Upper lobe of right lung (tissue), 1 donor: ENCODE data around the gene CHMP4B. TPM values are rescaled to one million over a fixed set of nuclear protein-coding genes. Genes with fewer than 3 reads are reported as not detected.

ENCODE experiments used
- ATAC-seq: fragments of 200-7000 bp; cut with Tn5 transposase; one replicate; pipeline ENCODE4 v1.9.1; 2020; ENCODE audit warnings: mild to moderate bottlenecking, moderate library complexity
- DNase-seq: peaks from one replicate; pipeline ENCODE4 v3.0.0-alpha.2; 2020
- H3K27ac ChIP-seq: fragments of 200-600 bp; one replicate; pipeline ENCODE4 v1.8.0; 2022
- H3K27me3 ChIP-seq: fragments of 200-600 bp; one replicate; pipeline ENCODE4 v1.8.0; 2022; ENCODE audit warnings: mild to moderate bottlenecking
- H3K36me3 ChIP-seq: fragments of 200-600 bp; one replicate; pipeline ENCODE4 v1.8.0; 2022
- H3K4me1 ChIP-seq: fragments of 200-600 bp; one replicate; pipeline ENCODE4 v1.8.0; 2022
- H3K4me3 ChIP-seq: fragments of 200-600 bp; one replicate; pipeline ENCODE4 v1.8.0; 2022; ENCODE audit warnings: mild to moderate bottlenecking
- H3K9me3 ChIP-seq: fragments of 200-600 bp; one replicate; pipeline ENCODE4 v1.8.0; 2022
- intact Hi-C: fragments of 100-400 bp; cut with DNase I; formaldehyde crosslinking; loops from one replicate; pipeline ENCODE4 v1.11.0; 2022
- total RNA-seq: library from RNA; stranded (reverse); fragmentation: NEBNext Ultra II Directional; extraction: Animal tissue kit (Norgen Biotek cat#: 25700); gene quantifications from one replicate; pipeline ENCODE4 v1.2.1, GENCODE V29; 2021
- TF ChIP-seq, protein P1 (sequence below): fragments of 200-600 bp; IDR thresholded peaks from one replicate; pipeline ENCODE4 v1.8.0; 2022; ENCODE audit warnings: antibody characterized with exemption
- donor health status: DM: no; HTN: yes; CAD: no; lungs with severe emphysema.

The CHMP4B gene
- total RNA-seq, 1 donor from 2014 or later: 86.6 TPM

DNA sequence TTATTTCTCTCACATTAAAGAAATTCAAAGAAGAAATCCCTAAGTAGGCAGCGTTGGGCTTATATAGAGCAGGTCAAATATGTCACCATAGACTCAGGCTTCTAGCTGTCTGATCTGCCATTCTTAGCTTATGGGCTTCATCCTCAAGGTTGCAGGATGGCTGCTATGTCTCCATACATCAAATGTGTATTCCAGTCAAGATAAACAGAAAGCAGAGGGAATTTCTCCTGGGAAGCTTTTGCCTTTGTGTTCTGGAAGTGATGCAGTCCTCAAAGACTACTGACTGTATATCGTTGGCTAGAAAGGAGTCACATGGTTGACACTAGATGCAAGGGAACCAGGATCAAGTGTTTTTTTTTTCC lies 43.4 kb upstream of the CHMP4B start:
- ATAC-seq: no peak
- Histone ChIP-seq H3K4me3 (no peak overlapping the region), H3K4me1 (no peaks in the 10 kb centered on the region), H3K27ac (no peak overlapping the region), H3K9me3 (no peaks in the 10 kb centered on the region), H3K36me3 (peaks cover 23% of the 10 kb centered on the region), H3K27me3 (no peaks in the 10 kb centered on the region)
- no peak for DNase-seq
- intact Hi-C loops: no loop called here
- TF ChIP-seq, protein P1, sequence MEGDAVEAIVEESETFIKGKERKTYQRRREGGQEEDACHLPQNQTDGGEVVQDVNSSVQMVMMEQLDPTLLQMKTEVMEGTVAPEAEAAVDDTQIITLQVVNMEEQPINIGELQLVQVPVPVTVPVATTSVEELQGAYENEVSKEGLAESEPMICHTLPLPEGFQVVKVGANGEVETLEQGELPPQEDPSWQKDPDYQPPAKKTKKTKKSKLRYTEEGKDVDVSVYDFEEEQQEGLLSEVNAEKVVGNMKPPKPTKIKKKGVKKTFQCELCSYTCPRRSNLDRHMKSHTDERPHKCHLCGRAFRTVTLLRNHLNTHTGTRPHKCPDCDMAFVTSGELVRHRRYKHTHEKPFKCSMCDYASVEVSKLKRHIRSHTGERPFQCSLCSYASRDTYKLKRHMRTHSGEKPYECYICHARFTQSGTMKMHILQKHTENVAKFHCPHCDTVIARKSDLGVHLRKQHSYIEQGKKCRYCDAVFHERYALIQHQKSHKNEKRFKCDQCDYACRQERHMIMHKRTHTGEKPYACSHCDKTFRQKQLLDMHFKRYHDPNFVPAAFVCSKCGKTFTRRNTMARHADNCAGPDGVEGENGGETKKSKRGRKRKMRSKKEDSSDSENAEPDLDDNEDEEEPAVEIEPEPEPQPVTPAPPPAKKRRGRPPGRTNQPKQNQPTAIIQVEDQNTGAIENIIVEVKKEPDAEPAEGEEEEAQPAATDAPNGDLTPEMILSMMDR: no peak

DNA sequence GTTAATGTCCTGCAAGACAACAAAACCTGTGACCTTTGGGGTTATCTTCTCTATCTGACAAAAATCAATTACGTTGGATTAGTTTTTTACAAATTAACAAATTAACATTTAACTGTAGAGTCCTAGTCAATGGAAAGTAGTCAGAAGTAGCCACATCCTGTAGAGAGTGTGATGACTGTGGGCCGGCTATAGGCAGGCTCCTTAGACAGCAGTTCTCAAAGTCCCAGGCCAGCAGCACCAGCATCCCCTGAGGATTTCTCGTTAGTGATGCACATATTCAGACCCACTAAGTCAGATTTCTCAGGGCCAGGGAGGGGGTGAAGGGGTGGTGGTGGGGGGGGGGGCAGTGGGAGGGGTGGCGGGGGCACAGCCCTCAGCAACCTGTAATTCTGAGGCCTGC lies 42.1 kb upstream of the CHMP4B start:
- Histone ChIP-seq H3K4me3 (no peak overlapping the region), H3K4me1 (no peaks in the 10 kb centered on the region), H3K36me3 (peaks cover 28% of the 10 kb centered on the region), H3K27me3 (no peaks in the 10 kb centered on the region), H3K9me3 (no peaks in the 10 kb centered on the region), H3K27ac (no peak overlapping the region)
- no peak for DNase-seq
- intact Hi-C loops: no loop called here
- ATAC-seq: no peak
- TF ChIP-seq, protein P1: no peak

DNA sequence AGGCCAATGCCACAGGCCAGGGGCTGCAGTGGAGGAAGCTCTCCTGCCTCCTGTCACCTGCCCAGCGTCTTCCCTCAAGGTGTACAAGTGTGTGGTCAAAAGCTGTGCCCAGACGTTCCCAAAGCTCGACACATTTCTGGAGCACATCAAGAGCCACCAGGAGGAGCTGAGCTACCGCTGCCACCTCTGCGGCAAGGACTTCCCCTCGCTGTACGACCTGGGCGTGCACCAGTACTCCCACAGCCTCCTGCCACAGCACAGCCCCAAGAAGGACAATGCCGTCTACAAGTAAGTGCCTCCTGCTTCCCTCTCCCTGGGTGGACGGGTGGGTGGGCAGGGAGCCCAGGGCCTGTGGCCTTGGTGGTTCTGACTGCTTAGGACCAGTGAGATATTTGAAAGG lies 41.1 kb upstream of the CHMP4B start:
- intact Hi-C loops: no loop called here
- ATAC-seq: peak; percentile 87
- H3K27ac ChIP-seq: no peak overlapping the region
- peaks cover 28% of the 10 kb centered on the region for H3K36me3 ChIP-seq
- DNase-seq: no peak
- H3K4me3 ChIP-seq: no peak overlapping the region
- H3K27me3 ChIP-seq: no peaks in the 10 kb centered on the region
- H3K9me3 ChIP-seq: no peaks in the 10 kb centered on the region
- H3K4me1 ChIP-seq: no peaks in the 10 kb centered on the region
- TF ChIP-seq, protein P1: peak; percentile 13

DNA sequence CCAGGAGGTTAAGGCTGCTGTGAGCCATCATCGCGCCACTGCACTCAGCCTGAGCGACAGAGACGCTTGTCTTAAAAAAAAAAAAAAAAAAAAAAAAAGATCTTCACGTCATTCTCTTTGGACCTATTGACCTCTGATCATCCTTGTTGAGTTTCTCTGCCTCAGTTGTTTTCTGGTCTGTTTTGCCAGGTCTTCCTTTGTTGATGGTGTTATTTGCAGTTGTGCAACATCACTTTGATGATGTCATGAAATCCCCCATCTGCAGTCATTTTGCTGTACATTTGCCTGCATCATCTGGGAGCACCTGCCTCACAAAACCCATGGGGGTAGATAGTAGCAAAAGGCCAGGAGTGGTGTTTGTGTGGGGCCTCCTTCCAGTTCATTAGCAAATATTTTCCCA lies 39.2 kb upstream of the CHMP4B start:
- DNase-seq: no peak
- intact Hi-C loops: no loop called here
- Histone ChIP-seq H3K9me3 (no peaks in the 10 kb centered on the region), H3K36me3 (peaks cover 25% of the 10 kb centered on the region), H3K27ac (no peak overlapping the region), H3K4me3 (no peak overlapping the region), H3K27me3 (no peaks in the 10 kb centered on the region), H3K4me1 (no peaks in the 10 kb centered on the region)
- ATAC-seq: no peak
- TF ChIP-seq, protein P1: no peak

DNA sequence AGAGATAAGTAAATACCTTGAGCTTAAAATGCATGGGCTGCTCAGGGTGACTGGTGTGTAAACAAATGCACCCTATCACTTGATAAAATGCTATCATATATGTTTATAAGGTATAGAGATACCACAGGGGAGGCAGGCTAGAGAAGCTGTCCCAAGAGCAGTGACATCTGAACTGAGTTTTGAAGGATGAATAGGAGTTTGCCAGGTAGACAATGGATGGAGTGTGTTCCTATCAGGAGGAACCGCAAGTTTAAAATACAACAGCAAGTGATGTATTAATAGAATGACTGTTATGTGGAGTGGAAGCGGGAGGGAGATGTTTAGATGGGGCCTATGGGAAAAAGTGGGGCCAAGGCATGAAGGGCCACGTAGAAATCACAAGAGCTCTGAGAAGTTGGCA lies 38.7 kb upstream of the CHMP4B start:
- TF ChIP-seq, protein P1: no peak
- Histone ChIP-seq H3K9me3 (no peaks in the 10 kb centered on the region), H3K27me3 (no peaks in the 10 kb centered on the region), H3K4me3 (no peak overlapping the region), H3K27ac (no peak overlapping the region), H3K36me3 (peaks cover 22% of the 10 kb centered on the region), H3K4me1 (no peaks in the 10 kb centered on the region)
- no peak for DNase-seq
- no peak for ATAC-seq
- intact Hi-C loops: no loop called here

DNA sequence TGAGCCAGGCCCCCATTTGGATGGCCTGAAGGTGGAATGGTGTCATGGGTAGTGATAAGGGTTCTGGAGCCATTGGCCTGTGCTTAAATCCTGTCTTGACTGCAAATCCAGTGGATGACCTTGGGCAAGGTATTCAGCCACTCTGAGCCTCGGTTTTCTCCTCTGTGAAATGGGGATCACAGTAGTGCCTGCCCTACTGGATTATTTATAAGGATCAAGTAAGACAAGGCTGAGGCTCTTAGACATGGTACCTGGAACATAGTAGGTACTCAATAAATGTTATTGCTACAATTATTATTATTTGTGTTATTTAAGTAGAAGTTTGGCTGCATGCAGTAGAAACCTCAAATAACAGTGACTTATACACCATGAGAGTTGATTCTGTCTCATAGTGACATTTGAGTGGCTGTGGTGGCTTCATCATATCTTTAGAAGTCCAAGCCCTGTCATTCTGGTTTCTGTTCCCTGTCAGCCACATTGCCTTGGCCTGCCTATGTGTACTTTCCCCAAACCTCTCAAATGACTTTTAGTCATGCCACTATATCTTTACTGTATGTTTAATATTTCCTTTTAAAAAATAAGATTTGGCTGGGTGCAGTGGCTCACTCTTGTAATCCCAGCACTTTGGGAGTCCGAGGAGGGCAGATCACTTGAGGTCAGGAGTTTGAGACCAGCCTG lies 37.6 kb upstream of the CHMP4B start:
- Histone ChIP-seq H3K36me3 (peaks cover 12% of the 10 kb centered on the region), H3K27ac (no peak overlapping the region), H3K9me3 (no peaks in the 10 kb centered on the region), H3K27me3 (no peaks in the 10 kb centered on the region), H3K4me1 (no peaks in the 10 kb centered on the region), H3K4me3 (no peak overlapping the region)
- DNase-seq: no peak
- ATAC-seq: no peak
- TF ChIP-seq, protein P1: no peak
- intact Hi-C loops: no loop called here
